ENCODE data around the gene PRKCI. TPM values are rescaled to one million over a fixed set of nuclear protein-coding genes. Genes with fewer than 3 reads are reported as not detected.

PRKCI gene
- total and polyA plus RNA-seq, 2 donors (not counting 1 experiment from before 2014, with no cell fraction given), result 1.8 to 11.1 TPM

DNA sequence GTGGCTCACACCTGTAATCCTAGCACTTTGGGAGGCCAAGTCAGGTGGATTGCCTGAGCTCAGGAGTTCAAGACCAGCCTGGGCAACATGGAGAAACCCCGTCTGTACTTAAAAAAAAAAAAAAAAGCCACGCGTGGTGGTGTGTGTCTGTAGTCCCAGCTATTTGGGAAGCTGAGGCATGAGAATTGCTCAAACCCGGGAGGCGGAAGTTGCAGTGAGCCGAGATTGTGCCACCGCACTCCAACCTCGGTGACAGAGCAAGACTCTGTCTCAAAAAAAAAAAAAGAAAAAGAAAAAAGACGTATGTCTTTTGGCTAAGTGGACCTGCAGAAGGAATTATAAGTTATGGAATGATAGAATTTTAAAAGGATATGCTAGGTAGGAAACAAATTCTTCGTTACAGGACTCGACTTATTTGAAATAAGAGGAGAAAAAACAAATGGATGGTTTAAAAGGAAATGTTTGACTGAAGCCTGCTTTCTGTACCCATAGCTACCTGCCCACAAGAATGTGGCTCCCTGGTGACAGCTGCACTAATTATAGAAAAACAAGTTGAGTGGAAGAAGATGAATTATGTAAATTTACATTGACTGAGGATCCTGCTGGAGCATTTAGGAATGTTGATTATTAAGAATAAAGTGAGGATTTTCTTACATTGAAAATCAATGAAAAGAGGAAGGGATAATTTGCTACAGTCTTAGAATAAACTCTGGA lies 99.3 kb downstream of the PRKCI start:
- H3K9ac ChIP-seq (ENCODE audit: low read length), result no peak overlapping the region
- ATAC-seq (ENCODE audit: low read depth), result no peak
- CTCF ChIA-PET, result interaction anchor here (0.7 to 1.4 kb wide), 2 partner anchors 35 to 92 kb away, joined by 3 to 4 read pairs; no protein-coding TSS in a partner anchor
- H3K4me2 ChIP-seq (replicated peaks; ENCODE audit: low read depth, low read length, poor library complexity, severe bottlenecking), result no peak overlapping the region
- no peaks in the 10 kb centered on the region for H3K27me3 ChIP-seq (replicated peaks in 1 of 4; ENCODE audit: control extremely low read depth in 1 of 4, control insufficient read depth in 3 of 4, insufficient read depth in 4 of 4, low read length in 3 of 4)
- H3K4me3 ChIP-seq (ENCODE audit: control extremely low read depth in 1 of 5, extremely low read depth in 1 of 5, insufficient read depth in 1 of 5, low read depth in 2 of 5, low read length in 4 of 5), result no peak overlapping the region
- H3K36me3 ChIP-seq (replicated peaks in 1 of 2; ENCODE audit: control extremely low read depth in 1 of 2, control insufficient read depth in 1 of 2, extremely low read depth in 1 of 2, insufficient read depth in 2 of 2, low read length in 1 of 2), result no peaks in the 10 kb centered on the region
- no peak overlapping the region for H3K4me3 Mint-ChIP-seq
- H3K9me3 ChIP-seq (ENCODE audit: control extremely low read depth in 1 of 3, control insufficient read depth in 2 of 3, insufficient read depth in 1 of 3, low read length in 2 of 3), result no peaks in the 10 kb centered on the region
- DNase-seq, result no peak
- no peak overlapping the region for H3K27ac ChIP-seq (ENCODE audit: low read length in 2 of 2)
- no peaks in the 10 kb centered on the region for H3K9me3 Mint-ChIP-seq (ENCODE audit: insufficient read depth)
- no peak for TF ChIP-seq EZH2 (IDR thresholded peaks at IDR 0.05; ENCODE audit: borderline replicate concordance, insufficient read depth, low read depth, low read length, poor library complexity, severe bottlenecking)
- TF ChIP-seq, protein P1, sequence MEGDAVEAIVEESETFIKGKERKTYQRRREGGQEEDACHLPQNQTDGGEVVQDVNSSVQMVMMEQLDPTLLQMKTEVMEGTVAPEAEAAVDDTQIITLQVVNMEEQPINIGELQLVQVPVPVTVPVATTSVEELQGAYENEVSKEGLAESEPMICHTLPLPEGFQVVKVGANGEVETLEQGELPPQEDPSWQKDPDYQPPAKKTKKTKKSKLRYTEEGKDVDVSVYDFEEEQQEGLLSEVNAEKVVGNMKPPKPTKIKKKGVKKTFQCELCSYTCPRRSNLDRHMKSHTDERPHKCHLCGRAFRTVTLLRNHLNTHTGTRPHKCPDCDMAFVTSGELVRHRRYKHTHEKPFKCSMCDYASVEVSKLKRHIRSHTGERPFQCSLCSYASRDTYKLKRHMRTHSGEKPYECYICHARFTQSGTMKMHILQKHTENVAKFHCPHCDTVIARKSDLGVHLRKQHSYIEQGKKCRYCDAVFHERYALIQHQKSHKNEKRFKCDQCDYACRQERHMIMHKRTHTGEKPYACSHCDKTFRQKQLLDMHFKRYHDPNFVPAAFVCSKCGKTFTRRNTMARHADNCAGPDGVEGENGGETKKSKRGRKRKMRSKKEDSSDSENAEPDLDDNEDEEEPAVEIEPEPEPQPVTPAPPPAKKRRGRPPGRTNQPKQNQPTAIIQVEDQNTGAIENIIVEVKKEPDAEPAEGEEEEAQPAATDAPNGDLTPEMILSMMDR (IDR thresholded peaks at IDR 0.05), result no peak
- H3K27me3 Mint-ChIP-seq, result no peaks in the 10 kb centered on the region
- peaks cover 4% of the 10 kb centered on the region for H3K4me1 Mint-ChIP-seq
- no peak overlapping the region for H3K27ac Mint-ChIP-seq
- H2AFZ ChIP-seq (ENCODE audit: insufficient read depth, low read depth, low read length, poor library complexity, severe bottlenecking), result no peak overlapping the region
- no peaks in the 10 kb centered on the region for H3K79me2 ChIP-seq (ENCODE audit: control insufficient read depth, insufficient read depth, low read length)
- intact Hi-C loops (cut with micrococcal nuclease), result no loop called here
- POLR2A ChIA-PET, result interaction anchor here (0.6 to 0.7 kb wide), 2 partner anchors 26 to 35 kb away, joined by 3 to 6 read pairs; no protein-coding TSS in a partner anchor
- peaks cover under 1 to 4% of the 10 kb centered on the region in 2 donors for H3K4me1 ChIP-seq (ENCODE audit: control insufficient read depth in 2 of 2, insufficient read depth in 2 of 2, low read length in 2 of 2)
- no peaks in the 10 kb centered on the region for H4K20me1 ChIP-seq (ENCODE audit: control insufficient read depth, insufficient read depth, low read length, poor library complexity, severe bottlenecking)
- 96% methylated on average over 7 of the region's 11 CpGs for WGBS (ENCODE audit: insufficient coverage)

- no peak for ATAC-seq (ENCODE audit: low read depth)
These were observed 100.5 kb downstream of the PRKCI start for GRCh38 chr3:170322566-170323269.

More at GRCh38 chr3:170322566-170323269, 100.5 kb downstream of the PRKCI start:
- Mint-ChIP-seq H3K4me1 (peaks cover 10% of the 10 kb centered on the region), H3K9me3 (ENCODE audit: insufficient read depth) (no peaks in the 10 kb centered on the region), H3K4me3 (no peak overlapping the region), H3K27ac (no peak overlapping the region), H3K27me3 (no peaks in the 10 kb centered on the region)
- Histone ChIP-seq H4K20me1 (ENCODE audit: control insufficient read depth, insufficient read depth, low read length, poor library complexity, severe bottlenecking) (no peaks in the 10 kb centered on the region), H2AFZ (ENCODE audit: insufficient read depth, low read depth, low read length, poor library complexity, severe bottlenecking) (no peak overlapping the region), H3K4me3 (ENCODE audit: control extremely low read depth in 1 of 5, extremely low read depth in 1 of 5, insufficient read depth in 1 of 5, low read depth in 2 of 5, low read length in 4 of 5) (no peak overlapping the region), H3K36me3 (replicated peaks in 1 of 2; ENCODE audit: control extremely low read depth in 1 of 2, control insufficient read depth in 1 of 2, extremely low read depth in 1 of 2, insufficient read depth in 2 of 2, low read length in 1 of 2) (no peaks in the 10 kb centered on the region), H3K79me2 (ENCODE audit: control insufficient read depth, insufficient read depth, low read length) (no peaks in the 10 kb centered on the region), H3K4me1 (ENCODE audit: control insufficient read depth in 2 of 2, insufficient read depth in 2 of 2, low read length in 2 of 2) (peaks cover 6% of the 10 kb centered on the region in 2 donors), H3K9ac (ENCODE audit: low read length) (no peak overlapping the region), H3K27me3 (replicated peaks in 1 of 4; ENCODE audit: control extremely low read depth in 1 of 4, control insufficient read depth in 3 of 4, insufficient read depth in 4 of 4, low read length in 3 of 4) (no peaks in the 10 kb centered on the region), H3K9me3 (ENCODE audit: control extremely low read depth in 1 of 3, control insufficient read depth in 2 of 3, insufficient read depth in 1 of 3, low read length in 2 of 3) (peaks cover 0 to 8% (median 0%) of the 10 kb centered on the region in 3 donors), H3K27ac (ENCODE audit: low read length in 2 of 2) (no peak overlapping the region), H3K4me2 (replicated peaks; ENCODE audit: low read depth, low read length, poor library complexity, severe bottlenecking) (no peak overlapping the region)
- intact Hi-C loops (cut with micrococcal nuclease), result no loop called here
- POLR2A ChIA-PET, result no interaction called here
- DNase-seq, result no peak
- WGBS (ENCODE audit: insufficient coverage), result 100% methylated on average over 2 of the region's 10 CpGs
- TF ChIP-seq, protein P1 (IDR thresholded peaks at IDR 0.05), result no peak
- no peak for TF ChIP-seq EZH2 (IDR thresholded peaks at IDR 0.05; ENCODE audit: borderline replicate concordance, insufficient read depth, low read depth, low read length, poor library complexity, severe bottlenecking)
- CTCF ChIA-PET, result no interaction called here
